Lower lobe of right lung (tissue), 2 donors: ENCODE data around the gene GPX4. TPM values are rescaled to one million over a fixed set of nuclear protein-coding genes. Genes with fewer than 3 reads are reported as not detected.

Source experiments
- ATAC-seq, 2 donors: fragments of 200-7000 bp; cut with Tn5 transposase; one replicate each; pipeline ENCODE4 v1.9.1; 2020 to 2022; ENCODE audit warnings: mild to moderate bottlenecking in 2 of 2, moderate library complexity in 2 of 2
- DNase-seq: peaks from one replicate; pipeline ENCODE4 v3.0.0-alpha.2; 2020
- H3K27ac ChIP-seq: fragments of 200-600 bp; one replicate; pipeline ENCODE4 v1.8.0; 2022
- H3K27me3 ChIP-seq: fragments of 200-600 bp; one replicate; pipeline ENCODE4 v1.8.0; 2022; ENCODE audit warnings: low read depth
- H3K36me3 ChIP-seq: fragments of 200-600 bp; one replicate; pipeline ENCODE4 v1.8.0; 2022; ENCODE audit warnings: mild to moderate bottlenecking
- H3K4me1 ChIP-seq: fragments of 200-600 bp; one replicate; pipeline ENCODE4 v1.8.0; 2022
- H3K4me3 ChIP-seq: fragments of 200-600 bp; one replicate; pipeline ENCODE4 v1.8.0; 2022; ENCODE audit warnings: mild to moderate bottlenecking
- H3K9me3 ChIP-seq: fragments of 200-600 bp; one replicate; pipeline ENCODE4 v1.8.0; 2022
- intact Hi-C: fragments of 100-400 bp; cut with DNase I; formaldehyde crosslinking; loops from one replicate; pipeline ENCODE4 v1.11.0; 2022
- total RNA-seq: library from RNA; stranded (reverse); fragmentation: NEBNext Ultra II Directional; extraction: Animal tissue kit (Norgen Biotek cat#: 25700); gene quantifications from one replicate; pipeline ENCODE4 v1.2.1, GENCODE V29; 2021
- TF ChIP-seq, protein P1 (sequence below): fragments of 200-600 bp; IDR thresholded peaks from one replicate; pipeline ENCODE4 v1.8.0; 2022; ENCODE audit warnings: antibody characterized with exemption, mild to moderate bottlenecking
- donor health status: DM: no; HTN: yes; CAD: no; lungs with severe emphysema.

The GPX4 gene
- total RNA-seq, 1 donor from 2014 or later = 378 TPM

DNA sequence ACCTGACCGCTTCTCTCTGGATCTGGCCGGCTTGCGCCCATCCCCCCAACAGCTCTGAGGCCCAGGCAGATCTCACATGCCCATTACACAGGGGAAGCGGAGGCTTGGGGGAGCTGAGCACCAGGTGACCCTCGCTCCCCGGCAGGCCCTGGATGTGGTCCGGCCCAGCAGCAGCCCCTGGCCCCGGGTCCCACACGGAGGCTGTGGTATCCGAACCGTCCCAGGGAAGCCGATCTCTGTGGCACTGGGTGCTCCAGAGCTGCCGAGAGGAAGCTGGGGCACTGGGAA, 42.6 kb downstream of the GPX4 start:
- Histone ChIP-seq H3K27me3 (no peaks in the 10 kb centered on the region), H3K4me1 (peaks cover 25% of the 10 kb centered on the region), H3K36me3 (peaks cover 70% of the 10 kb centered on the region), H3K9me3 (no peaks in the 10 kb centered on the region), H3K4me3 (no peak overlapping the region), H3K27ac (no peak overlapping the region)
- intact Hi-C loops = no loop called here
- DNase-seq = no peak
- ATAC-seq = no peak
- TF ChIP-seq, protein P1, sequence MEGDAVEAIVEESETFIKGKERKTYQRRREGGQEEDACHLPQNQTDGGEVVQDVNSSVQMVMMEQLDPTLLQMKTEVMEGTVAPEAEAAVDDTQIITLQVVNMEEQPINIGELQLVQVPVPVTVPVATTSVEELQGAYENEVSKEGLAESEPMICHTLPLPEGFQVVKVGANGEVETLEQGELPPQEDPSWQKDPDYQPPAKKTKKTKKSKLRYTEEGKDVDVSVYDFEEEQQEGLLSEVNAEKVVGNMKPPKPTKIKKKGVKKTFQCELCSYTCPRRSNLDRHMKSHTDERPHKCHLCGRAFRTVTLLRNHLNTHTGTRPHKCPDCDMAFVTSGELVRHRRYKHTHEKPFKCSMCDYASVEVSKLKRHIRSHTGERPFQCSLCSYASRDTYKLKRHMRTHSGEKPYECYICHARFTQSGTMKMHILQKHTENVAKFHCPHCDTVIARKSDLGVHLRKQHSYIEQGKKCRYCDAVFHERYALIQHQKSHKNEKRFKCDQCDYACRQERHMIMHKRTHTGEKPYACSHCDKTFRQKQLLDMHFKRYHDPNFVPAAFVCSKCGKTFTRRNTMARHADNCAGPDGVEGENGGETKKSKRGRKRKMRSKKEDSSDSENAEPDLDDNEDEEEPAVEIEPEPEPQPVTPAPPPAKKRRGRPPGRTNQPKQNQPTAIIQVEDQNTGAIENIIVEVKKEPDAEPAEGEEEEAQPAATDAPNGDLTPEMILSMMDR = no peak

DNA sequence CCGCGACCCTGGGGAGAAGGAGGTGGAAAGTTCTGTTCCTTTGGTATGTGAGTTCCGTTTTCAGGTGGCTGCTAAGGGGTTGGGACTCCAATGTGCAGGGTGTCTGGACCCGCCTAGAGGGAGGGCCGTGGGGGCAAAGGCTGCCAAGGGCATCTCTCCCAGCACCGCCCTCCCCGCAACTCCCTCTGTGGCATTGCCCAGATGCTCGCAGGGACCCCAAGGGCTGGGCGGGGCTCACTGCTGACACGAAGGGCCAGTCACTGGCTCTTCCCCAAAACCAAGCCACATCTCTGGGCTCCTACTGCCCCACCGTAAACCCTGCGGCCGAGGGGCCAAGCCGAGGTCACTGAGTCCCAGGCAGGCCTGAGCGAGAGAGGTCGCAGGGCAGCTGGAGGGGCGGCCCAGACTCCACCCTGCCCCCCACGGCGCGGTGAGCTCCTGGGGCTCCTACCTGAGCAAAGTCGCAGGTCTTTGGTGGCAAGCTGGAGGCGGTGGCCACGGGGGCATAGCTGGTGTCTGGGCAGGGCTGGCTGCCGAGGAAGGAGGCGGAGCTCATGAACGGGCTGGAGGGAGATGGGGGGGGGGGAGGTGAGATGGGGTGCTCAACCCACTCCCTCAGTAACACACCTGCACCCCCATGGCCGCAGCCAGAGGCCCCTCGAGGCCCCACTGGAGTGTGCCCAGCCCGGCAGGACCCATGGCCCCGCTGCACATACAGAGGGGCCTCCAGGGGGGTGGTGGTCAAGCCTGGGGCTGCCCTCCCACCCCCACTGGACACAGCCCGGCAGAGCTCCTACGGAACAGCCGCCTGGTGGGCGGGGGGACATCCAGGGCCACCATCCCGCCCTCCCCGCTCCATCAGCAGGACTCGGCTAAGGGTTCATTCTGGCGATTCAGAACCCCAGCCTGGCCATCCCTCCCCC, 43.3 kb downstream of the GPX4 start:
- Histone ChIP-seq H3K4me1 (peaks cover 33% of the 10 kb centered on the region), H3K27ac (no peak overlapping the region), H3K9me3 (no peaks in the 10 kb centered on the region), H3K27me3 (no peaks in the 10 kb centered on the region), H3K4me3 (no peak overlapping the region), H3K36me3 (peaks cover 71% of the 10 kb centered on the region)
- DNase-seq (no peak), ATAC-seq (no peak)
- intact Hi-C loops = no loop called here
- TF ChIP-seq, protein P1 = no peak

DNA sequence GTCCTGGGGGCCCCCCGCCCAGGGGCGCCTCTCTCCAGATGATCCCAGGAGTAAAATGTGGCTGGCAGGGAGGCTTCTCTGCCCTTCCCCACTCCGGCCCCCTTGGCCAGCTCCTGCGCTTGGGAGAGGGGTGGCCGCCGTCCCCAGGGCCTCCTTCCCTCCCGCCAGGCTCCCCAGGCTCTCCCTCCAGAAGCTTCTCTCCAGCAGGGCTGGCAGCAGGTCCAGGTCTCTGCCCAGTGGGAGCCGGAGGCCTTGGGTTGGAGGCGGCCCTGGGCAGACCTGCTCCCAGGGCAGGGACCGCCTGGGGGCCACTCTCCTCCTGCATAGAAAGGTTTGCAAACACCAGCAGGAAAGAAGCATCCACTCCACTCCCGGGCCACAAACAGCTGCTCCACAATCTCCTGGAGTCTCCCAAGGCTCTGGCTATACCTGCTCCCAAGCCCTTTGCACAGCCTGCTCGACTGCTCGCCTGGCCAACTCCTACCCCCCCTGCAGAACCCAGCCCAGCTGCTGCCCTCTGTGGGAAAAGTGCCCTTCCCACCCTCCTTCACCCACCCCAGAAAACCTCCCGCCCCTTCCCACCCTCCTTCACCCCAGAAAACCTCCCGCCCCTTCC, 44.2 kb downstream of the GPX4 start:
- H3K4me3 ChIP-seq = no peak overlapping the region
- H3K9me3 ChIP-seq = no peaks in the 10 kb centered on the region
- intact Hi-C loops = no loop called here
- ATAC-seq (no peak), DNase-seq (no peak)
- peaks cover 41% of the 10 kb centered on the region for H3K4me1 ChIP-seq
- TF ChIP-seq, protein P1 = no peak
- H3K36me3 ChIP-seq = peaks cover 73% of the 10 kb centered on the region
- H3K27me3 ChIP-seq = no peaks in the 10 kb centered on the region
- no peak overlapping the region for H3K27ac ChIP-seq

DNA sequence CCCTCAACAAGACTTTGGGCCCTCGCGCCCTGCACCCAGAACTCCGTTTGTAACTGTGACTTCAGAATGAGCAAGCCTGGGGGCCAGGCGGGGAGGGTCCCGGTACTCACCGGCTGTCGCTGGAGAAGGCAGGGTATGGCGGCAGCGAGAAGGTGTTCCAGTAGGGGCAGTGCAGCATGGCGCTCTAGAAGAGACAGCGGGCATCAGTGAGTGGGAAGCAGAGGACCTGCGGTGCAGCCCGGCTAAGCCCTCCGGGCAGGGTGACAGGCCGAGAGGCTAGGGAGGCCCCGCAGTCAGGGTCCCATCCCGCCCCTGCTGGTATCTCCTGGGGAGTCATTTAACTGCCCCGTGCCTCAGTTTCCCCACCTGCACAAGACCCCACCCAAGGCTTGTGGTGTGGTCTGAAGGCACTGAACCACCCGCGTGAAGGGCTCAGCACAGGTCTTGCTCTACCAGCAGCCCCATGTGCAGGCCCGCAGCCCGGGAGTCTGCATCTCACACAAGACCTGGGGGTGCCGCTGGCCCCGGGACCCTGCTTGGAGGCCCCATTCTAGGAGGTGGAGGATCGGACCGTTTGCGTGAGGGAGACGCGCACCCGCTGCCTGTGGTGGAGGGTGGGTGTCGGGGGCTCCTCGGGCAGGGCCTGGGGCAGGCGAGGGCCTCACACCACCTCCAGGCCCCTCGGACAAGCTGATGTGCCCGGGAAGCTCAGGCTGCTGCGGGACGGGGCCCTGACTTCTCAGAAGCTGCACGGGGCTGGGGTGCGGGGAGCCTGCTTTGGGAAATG, 45.7 kb downstream of the GPX4 start:
- Histone ChIP-seq H3K36me3 (peaks cover 69% of the 10 kb centered on the region), H3K27ac (no peak overlapping the region), H3K9me3 (no peaks in the 10 kb centered on the region), H3K27me3 (no peaks in the 10 kb centered on the region), H3K4me3 (no peak overlapping the region), H3K4me1 (peaks cover 55% of the 10 kb centered on the region)
- TF ChIP-seq, protein P1 = no peak
- DNase-seq (no peak), ATAC-seq (no peak)
- intact Hi-C loops = no loop called here

DNA sequence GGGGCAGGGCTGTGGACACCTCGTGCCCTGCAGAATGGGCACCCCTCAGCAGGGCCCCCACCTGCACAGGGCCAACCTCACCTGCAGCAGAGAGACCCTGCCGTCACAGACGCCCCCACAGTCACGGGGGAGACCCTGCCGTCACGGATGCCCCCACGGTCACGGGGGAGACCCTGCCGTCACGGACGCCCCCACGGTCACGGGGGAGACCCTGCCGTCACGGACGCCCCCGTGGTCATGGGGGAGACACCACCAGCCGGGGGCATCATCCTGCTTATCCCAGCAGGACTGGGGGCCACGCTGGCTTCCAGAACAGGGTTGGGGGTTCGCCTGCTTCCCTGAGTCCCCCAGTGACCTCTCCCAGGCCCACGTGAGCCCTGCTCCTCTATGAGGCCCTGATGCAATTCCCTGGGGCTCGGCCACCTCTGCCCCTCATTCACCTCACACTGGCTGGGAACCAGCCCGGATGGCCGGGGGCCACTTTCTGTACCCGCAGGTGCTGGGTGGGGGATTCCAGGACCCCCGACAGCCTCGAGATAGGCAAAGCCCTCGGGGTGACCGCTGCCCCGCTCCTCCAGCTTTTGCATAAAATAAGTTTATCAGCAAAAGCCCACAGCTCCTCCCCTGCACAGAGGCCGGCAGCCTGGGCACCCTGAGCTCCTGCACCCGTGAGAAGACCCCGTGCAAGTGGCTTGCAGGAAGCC, 46.7 kb downstream of the GPX4 start:
- Histone ChIP-seq H3K27ac (peak overlapping the region; percentile 72), H3K4me1 (peaks cover 65% of the 10 kb centered on the region)

More for the DNA sequence above, 46.7 kb downstream of the GPX4 start:
- H3K9me3 ChIP-seq = no peaks in the 10 kb centered on the region
- H3K36me3 ChIP-seq = peaks cover 68% of the 10 kb centered on the region
- H3K27me3 ChIP-seq = no peaks in the 10 kb centered on the region
- DNase-seq (no peak), ATAC-seq (no peak)
- intact Hi-C loops = no loop called here
- TF ChIP-seq, protein P1 = no peak
- H3K4me3 ChIP-seq = peak overlapping the region; percentile 17
